Activated CD8-positive, alpha-beta memory T cell treated with anti-CD3 and anti-CD28 coated beads, Interleukin-2, amount 50 U/mL, for 1 hour (primary cell): ENCODE results near the gene CAMSAP1.

Source experiments
- DNase-seq: peaks from one replicate; pipeline ENCODE4 v3.0.0-alpha.2; 2020; ENCODE audit errors: extremely low read depth

CAMSAP1 gene

DNA sequence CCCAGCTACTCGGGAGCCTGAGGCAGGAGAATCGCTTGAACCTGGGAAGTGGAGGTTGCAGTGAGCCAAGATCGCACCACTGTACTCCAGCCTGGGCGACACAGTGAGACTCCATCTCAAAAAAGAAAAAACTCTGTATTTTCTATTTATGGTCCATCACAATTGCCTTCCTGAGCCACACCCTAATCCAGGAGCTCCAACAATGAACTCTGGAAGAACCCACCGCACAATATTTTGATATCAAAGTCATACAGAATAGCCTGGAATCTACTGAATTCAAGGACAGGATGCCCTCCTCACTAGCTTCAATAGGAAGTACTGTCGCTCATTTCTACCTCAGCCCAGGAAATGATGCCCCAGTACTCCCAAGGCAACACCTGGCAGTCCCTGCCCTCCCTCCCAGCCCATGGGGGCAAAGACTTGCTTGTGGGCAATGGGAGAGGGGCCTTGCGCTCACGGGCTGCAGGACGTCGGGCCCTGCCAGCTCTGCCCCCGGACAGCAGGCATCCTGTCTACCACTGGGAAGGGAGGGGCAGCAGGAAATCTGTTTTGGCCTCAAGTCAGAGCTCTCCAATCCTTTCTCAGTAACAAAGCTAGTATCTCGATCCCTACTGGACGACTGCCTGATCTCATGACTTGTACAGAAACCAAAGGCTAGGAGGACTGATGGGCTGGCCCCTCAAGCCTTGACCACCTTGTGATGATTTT lies 34.1 kb upstream of the CAMSAP1 start:
- DNase-seq: no peak

DNA sequence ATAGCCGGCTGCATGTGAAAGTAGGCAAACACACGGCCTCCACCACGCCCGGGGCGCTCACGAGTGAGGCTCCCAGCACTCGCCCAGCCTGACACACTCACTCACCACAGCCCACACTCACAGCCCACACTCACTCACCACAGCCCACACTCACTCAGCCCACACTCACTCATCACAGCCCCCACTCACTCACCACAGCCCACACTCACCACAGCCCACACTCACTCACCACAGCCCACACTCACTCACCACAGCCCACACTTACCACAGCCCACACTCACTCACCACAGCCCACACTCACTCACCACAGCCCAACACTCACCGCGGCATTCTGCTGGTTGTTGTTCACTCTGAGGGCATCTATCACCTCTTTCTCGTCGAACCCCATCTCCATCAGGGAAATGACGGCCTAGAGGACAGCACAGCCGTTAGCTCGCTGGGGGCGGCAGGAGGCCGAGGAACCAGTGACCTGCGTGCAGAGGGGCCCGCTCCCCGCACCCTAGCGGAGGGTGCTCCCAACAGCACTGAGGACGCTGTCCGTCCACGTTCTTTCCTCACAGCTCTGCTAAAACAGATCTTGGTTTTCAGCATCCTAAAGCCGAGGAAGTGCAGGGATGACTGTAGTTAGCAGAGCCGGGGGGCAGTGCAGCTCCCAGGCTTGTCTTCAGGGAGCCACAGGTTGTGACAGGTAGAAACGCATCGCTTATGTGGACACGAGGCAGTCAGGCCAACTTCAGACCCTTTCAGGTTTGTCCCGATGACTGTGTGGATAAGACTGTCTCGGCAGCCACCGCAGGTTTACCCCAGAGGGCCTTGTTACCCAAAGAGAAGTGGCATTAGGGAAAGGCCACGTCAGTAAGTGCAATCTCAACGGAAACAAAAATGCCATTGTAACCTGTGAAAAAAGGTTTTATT lies 32.3 kb upstream of the CAMSAP1 start:
- DNase-seq: no peak

DNA sequence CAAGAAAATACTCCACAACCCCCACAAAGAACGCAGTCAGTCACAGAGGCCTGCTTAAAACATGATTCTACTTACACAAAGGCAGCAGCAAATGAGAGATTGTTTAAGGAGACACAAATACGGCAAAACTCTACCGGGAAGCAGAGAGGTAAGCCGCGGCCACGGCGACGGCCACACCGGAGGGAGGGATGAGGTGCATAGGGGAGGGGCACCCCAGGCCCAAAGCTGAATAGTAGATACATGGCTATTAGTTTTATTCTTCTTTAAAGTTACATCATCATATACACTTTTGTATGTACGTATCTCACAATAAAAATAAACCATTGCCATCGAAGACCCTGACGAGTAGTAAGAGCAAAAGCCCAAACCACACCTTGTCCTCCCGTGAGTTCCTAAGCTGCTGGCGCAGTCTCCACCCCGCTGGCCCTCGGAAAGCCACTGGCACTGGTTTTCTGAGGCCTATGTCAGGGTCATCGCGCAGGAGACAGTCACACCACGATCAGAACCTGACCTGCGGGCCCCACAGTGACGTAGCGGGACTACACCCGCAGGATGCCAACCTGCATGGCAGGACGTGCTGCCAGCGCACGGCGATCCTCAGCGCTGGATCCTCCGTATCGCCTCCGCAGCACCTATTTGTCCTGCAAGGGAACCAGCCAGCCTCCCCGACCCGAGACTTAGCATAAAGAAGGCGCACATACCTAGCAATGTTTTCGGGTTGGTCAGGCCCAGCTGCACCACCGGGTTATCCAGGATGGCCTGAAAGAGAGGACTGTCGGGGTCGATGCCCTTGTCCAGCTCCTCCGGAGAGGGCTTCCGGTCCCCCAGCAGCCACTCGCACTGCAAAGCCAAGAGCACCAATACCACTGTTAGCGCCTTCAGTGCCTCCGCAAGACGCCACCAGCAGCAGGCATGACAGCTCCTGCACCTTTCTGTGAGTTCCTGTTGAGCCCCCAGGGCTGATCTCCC lies 30.5 kb upstream of the CAMSAP1 start:
- DNase-seq: no peak

DNA sequence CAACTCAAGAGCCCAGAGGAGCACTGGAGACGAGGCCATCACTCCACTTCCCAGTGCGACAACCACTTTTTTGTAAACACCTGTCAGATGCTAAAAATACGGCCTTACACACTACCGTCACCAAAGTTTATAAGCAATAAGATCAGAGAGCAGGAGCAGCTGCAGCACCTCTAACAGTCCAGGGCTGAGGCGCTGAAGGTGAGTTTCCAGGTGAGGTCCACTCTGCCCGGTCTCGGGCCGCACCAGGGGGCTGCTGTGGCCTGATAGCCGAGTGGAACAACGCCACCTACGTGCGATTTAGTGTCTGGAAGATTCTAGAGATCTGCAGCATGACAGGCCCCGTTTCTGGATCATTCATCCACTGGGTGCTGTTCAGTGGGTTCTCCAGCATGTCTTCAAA lies 25.8 kb upstream of the CAMSAP1 start:
- DNase-seq: no peak

DNA sequence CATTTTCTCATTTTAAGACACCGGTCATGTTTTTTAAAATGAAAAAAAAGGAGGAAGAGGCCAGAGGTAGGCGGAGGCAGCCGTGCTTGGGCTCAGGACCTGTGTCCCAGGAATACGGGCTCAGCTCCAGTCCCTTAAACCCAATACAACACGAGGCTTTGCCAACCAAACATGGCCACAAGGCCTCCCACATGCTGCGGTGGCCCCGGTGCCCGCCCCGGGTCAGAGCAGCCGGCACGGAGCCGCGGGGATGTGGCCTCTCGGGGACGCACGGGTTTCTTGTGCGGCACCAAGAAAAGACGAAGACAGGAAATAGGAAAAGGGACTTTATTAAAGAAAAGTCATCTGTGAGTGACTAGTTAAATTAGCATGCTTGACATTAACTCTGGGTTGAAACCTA lies 25.3 kb upstream of the CAMSAP1 start:
- no peak for DNase-seq

DNA sequence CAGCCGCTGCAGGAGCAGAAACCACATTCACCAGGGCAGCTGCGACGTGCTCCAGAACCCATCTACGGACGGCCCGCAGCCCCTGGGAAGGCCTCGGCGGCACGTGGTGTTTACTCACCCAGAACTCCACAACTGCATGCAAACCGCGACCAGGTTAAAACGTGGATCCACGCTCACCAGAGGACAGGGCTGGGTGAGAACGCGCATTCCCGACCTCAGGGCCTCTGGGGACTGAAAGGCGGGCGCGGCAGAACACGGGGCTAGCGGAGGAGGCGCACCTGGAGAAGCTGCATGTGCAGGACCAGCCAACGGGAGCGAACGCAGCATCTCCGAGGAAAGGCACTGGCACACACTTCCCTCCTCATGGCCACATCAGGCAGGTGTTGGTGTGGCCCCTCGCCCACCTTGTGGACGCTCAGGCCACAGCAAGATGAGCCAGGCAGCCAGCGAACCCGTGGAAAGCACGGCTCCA lies 24.0 kb upstream of the CAMSAP1 start:
- DNase-seq: no peak

DNA sequence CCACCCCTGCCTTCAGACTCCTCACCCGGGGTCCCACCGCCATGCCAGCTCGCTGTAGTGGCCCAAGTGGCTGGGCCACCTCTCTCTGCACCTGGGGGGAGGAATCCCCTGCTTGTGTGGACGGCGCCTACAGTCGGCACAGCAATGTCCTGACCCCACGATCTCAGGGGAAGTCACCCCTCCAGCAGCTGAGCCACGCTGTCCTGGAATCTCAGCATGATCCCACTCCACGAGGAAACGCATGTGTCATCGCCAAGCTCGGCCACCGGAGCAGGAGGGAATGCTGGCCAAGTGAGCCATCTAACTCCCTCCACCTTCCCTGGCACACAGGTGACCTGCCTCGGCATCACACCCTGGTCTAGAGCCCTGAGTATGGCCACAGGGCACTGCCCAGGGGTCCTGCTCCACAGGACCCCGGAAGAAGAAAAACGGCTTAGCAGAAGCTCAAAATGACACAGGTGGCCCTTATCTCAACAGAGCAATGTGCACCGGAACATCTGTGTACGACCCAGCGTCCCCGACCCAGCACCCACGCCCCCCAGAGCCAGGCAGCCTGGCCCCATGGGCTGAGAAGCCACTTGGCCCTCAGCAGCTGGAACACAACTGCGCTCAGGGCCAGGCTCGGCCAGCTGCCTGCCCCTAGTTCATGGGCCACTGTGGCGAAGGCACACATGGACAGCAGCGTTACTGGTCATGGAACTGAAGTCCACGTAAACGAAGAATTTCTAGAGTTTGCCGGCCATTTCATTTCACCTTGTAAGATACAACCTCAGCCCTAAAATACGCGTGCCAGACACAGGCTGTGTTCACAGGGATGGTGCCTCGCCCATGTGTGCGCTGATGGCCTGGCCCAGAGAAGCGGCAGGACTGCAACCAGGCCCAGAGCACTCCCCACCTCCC lies 23.4 kb upstream of the CAMSAP1 start:
- no peak for DNase-seq

DNA sequence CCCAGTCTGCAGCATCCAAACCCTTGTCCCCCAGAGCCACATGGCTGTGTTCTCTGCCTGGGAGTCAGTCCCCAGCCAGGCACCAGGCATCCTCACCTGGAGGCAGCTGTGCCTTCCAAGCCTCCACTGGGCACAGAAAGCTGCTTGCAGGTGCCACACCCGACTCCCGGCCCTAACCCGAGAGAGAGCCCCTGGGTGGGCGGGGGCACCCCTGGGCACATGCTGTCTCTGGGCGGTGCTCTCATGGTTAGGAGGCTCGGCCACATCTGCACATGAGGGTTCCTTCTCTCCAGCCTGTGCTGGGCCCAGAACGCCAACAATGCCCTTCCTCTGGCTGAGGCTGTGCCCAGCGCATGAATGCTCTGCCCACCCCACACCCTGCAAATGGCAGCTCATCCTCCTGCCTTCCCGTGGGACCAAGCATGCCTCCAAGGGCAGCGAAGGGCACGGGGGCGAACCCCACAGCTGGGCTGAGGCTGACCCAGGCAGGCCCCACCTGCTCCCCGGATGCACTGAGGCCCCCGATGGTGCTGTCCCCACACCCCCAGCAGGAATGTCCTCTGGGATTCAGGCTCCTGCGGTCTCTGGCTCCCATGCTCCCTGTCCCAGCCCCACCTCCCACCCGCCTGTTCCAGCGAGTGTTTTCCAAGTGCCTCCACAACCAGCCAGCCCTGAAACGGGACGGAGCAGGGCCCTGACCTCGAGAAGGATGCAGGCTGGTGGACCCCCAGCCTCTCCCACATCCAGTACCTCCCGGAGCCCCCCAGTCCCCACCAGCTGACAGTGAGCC lies 22.5 kb upstream of the CAMSAP1 start:
- no peak for DNase-seq

DNA sequence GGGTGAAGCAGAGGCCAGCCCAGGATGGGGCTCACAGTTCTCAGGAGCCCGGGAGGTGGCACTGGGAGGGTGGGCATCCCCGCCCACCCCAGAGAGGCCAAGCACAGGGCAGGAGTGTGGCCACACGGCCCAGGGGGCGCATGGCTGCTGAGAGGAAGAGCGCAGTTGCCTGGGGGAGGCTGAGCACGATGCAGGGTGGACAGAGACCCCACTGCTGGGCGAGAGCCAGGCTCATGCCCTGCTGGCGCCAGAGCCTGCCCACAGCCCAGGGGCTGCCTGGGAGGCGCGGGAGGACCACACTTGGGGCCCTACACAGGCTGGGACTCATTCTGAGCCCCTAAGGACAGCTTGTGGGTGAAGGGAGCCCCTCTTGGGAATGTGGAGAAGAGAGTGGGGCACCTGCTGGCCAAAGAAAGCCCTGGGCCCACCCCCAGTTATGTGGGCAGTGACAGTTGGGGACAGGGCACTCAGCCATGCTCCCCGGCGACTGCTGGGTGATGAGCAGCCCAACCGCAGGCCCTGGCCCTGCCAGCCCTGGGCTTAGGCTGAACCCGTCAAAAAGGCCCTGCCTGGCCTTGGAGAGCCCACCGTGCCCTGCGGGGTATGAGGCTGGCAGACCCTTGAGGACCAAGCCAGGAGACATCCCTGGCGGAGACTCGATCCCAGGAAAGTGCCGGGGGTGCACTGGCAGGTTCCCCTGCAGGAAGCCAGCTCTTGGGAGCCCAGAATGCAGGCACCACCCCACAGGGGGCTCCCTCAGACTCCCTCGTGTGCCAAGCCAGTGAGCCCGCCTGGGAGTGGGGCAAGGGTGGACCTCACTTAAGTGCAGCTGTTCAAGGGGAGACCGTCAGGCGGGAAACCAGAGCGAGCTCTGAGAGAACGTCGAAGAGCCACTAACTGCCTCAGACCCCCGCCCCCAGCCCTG lies 21.6 kb upstream of the CAMSAP1 start:
- DNase-seq: no peak

DNA sequence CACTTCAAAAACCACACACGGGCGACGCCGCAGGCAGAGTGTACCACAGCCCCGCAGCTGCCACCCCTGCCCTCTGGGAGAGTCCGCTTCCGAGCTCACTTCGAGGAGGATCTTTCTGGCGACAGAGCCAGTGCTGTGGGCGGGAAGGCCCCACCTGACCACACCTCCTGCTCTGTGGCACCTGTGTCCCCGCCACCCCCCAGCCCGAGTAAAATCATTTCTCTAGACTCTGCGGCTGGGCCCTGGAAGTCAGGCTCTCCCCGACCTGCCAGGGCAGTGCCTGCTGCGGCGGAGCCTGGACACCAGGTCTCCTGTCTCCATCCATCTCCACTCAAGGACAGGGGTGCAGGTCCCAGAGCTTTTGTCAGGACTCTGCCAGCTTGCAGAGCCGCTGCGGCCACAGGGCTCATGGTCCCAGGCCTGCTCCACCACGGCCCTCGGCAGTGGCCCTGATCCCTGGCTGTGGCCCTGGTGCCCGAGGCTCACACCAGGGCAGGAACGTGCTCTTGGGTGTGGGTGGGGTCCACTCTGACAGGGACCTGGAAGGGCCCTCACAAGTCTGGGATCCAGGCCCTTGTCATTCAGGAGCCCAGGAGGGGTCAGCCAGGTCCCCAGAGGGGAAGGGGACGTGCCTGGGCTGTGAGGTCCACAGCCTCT lies 20.9 kb upstream of the CAMSAP1 start:
- DNase-seq: no peak

DNA sequence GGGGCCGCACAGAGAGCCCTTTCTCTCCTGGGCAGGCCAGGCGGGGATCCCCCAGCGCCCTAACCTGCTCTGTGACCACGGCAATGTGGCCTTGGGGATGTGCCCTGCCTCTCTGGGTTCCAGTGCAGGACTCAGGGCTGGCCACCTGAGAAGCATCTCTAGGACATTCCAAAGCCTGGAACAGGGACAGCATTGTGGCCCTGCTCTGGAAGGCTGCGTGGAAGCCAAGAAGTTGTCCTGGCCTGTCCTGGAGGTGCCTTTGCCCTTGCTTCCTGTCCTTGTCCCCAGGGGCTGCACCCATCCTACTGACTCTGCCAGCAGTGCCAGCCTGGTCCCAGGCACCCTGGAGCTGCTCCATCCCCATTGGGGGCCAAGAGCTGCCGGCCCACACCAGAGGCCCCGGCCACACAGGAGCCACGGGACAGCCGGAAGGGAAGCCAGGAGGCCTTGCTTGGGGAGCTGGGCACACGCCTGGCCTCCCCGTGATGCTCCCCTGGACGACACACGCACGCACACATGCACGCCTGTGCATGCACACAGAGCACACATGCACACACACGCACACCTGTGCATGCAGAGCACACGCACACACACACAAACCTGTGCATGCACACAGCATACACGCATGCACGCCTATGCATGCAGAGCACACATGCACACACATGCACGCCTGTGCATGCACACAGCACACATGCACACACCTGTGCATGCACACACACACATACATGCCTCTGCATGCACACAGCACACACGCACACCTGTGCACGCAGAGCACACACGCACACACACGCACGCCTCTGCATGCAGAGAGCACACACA lies 20.1 kb upstream of the CAMSAP1 start:
- no peak for DNase-seq

DNA sequence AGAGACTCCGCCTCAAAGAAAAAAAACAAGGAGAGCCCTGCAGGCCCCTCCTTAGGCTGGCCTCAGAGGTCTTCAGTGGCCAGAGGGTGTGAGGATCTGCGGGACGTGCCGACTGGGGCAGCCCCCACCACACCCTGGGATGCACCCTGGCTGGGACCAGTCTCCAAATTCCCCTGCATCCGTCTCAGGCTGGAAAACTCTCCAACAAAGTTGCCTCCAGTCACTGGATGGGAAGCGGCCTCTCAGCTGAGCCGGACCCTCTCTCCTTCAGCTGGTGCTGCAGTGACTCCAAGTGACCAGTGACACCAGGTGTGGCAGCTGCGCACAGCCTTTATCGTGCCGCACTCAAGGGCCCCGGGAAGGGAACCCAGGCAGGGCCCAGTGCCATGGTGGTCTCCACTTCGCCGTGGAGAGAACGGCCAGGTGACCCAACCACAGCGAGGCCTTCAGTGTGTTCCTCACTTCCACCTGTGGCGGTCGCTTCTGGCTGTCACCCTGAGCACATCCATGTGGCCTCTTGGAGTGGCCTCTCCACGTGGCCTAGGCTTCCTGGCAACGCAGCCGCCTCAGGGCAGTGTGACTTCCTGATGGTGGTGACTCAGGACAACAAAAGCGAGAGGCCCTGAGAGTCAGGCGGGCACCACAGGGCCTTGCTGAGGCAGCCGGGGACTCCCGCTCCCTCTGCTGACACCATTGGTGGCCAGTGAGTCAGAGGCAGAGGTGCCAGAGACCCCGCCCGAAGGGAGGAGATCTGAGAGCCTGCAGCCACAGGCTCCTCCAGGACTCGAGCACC lies 19.3 kb upstream of the CAMSAP1 start:
- no peak for DNase-seq

DNA sequence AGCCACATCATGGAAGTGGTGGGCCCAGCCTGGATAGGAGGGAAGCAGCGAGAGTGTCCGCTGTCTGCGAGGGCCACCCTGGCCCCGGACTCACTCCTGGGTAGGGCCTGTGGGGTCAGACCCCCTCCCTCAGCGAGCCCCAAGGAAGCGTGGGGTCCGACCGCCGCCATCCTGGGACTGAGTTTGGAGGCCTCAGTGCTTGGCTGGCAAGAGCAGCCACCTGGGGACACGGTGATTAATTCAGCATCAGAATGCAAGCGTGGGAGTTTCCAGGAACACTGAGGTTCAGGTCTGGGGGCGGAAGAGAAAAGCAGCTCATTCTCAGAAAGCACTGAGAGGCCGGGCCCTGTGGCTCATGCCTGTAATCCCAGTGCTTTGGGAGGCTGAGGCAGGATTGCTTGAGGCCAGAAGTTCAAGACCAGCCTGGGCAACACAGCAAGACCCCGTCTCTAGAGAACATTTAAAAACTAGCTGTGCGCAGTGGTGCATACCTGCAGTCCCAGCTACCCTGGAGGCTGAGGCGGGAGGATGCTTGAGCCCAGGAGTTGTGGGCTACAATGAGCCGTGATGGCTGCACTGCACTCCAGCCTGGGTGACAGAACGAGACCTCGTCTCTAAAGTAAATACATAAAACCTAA lies 18.3 kb upstream of the CAMSAP1 start:
- no peak for DNase-seq

DNA sequence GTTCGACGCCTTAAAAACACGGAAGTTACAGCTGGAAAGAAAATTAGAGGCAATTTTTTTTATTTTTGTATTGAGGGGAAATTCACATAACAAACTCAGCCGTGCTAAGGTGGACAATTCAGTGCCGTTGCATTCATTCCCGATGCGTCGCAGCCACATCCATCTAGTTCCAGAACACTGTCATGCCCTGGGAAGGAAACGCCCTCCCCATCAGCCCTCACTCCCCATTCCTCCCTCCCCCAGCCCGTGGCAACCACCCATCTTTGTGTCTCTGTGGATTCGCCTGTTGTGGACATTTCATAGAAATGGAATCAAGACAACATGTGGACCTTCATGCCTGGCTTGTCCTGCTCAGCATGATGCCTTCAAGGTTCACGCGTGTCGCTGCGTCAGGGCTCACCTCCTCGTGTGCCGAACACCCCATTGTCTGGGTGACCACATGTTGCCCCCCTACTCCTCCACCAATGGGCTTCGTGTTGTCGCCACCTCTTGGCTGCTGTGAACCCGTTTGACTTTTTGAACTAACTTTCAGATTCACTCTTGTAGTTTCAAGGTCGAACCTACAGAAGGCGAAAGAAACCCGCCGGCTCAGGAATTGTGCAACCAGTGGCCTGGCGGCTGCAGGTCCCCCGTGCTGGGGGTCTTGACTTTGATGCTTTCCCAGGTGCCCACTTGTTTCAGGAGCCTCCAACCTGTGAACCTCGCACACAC lies 17.4 kb upstream of the CAMSAP1 start:
- no peak for DNase-seq

DNA sequence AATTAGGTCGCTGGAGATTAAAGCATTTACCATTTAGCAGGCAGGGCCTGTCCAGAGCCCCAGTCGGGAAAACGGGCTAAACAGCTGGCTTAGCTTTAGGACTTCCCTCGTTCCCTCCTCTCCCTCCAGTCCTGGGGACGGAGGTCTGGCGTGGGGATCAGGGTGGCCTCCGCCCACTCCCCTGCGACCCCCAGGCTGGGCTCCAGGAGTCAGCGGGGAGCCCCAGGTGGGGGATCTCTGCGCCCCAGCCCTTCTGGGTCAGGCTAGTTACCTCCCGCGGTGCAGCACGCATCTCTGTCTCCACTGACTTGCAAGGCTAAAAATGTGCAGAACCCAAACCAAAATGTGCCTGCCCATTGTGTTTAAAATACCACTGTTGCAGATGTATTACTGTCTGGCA lies 16.2 kb upstream of the CAMSAP1 start:
- DNase-seq: no peak
